ENCODE data around the gene SBNO1.

SBNO1 gene

DNA sequence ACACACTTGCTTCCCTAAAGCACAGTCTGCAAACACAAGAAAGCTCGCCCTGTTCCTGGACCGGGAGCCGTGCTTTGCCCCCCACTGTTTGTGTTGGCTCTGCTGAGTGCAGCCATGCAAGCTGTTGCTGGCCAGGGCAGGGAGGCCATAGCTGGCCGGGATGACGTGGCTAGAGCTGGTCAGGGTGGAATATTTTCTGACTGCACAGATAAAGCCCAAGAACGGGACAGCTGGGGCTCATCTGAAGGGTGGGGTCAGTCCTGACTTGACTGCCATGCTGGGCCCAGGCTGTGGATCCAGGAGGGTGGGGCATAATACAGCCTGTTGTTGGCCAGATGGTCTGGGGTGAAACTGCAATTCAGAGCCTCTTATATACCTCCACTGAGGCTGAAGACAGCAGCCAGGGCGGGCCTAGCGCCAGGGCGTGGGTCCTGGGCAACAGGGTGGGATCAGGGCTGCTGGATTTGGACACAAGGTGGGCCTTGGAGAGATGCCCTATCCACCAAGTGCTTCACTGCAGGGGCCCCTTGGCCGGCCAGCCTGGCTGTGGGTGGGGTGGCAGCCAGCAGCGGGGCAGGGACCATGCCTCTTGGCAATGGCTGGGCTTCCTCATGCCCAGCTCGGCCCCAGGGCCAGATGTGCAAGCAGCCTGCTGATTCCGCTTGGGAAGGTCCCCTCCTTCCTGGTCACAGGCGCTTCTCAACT lies 34.1 kb upstream of the SBNO1 start:
- no peak overlapping the region for H3K4me3 ChIP-seq (ENCODE audit: low read length)
- TF ChIP-seq, protein P1, sequence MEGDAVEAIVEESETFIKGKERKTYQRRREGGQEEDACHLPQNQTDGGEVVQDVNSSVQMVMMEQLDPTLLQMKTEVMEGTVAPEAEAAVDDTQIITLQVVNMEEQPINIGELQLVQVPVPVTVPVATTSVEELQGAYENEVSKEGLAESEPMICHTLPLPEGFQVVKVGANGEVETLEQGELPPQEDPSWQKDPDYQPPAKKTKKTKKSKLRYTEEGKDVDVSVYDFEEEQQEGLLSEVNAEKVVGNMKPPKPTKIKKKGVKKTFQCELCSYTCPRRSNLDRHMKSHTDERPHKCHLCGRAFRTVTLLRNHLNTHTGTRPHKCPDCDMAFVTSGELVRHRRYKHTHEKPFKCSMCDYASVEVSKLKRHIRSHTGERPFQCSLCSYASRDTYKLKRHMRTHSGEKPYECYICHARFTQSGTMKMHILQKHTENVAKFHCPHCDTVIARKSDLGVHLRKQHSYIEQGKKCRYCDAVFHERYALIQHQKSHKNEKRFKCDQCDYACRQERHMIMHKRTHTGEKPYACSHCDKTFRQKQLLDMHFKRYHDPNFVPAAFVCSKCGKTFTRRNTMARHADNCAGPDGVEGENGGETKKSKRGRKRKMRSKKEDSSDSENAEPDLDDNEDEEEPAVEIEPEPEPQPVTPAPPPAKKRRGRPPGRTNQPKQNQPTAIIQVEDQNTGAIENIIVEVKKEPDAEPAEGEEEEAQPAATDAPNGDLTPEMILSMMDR (IDR thresholded peaks at IDR 0.05; ENCODE audit: insufficient read depth, low read depth, low read length, missing control alignments), result no peak
- DNase-seq (ENCODE audit: low read depth), result no peak

DNA sequence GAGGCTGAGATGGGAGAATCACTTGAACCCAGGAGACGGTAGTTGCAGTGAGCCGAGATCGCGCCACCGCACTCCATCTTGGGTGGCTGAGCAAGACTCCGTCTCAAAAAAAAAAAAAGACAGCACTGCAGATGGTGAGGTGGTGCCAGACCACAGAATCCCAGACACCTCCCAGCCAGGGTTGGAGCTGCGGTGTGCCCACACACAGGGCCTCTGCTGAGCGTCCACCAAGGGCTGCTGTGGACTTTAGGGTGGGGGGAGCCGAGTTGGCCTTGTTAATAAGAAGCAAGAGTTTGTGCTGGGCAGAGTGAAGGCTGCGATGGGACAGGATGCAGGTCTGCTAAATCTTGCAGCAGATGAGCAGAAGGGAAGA lies 33.5 kb upstream of the SBNO1 start:
- DNase-seq (ENCODE audit: low read depth), result no peak
- TF ChIP-seq, protein P1 (IDR thresholded peaks at IDR 0.05; ENCODE audit: insufficient read depth, low read depth, low read length, missing control alignments), result no peak
- H3K4me3 ChIP-seq (ENCODE audit: low read length), result no peak overlapping the region

DNA sequence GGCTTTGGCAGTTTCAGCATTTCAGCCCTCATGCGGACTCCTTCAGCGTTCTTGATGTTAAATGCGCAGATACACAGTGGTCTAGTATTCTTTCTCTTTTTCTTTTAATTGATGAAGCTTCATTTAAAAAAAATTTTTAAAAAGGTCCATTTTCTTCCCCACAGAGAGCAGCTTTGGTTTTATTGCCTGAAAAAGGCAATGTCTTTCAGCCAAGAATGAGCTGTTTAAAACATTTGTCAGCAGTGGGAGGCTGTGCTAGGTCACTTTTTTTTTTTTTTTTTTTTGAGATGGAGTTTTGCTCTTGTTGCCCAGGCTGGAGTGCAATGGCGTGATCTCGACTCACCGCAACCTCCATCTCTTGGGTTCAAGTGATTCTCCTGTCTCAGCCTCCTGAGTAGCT lies 32.8 kb upstream of the SBNO1 start:
- TF ChIP-seq, protein P1 (IDR thresholded peaks at IDR 0.05; ENCODE audit: insufficient read depth, low read depth, low read length, missing control alignments), result no peak
- no peak for DNase-seq (ENCODE audit: low read depth)

DNA sequence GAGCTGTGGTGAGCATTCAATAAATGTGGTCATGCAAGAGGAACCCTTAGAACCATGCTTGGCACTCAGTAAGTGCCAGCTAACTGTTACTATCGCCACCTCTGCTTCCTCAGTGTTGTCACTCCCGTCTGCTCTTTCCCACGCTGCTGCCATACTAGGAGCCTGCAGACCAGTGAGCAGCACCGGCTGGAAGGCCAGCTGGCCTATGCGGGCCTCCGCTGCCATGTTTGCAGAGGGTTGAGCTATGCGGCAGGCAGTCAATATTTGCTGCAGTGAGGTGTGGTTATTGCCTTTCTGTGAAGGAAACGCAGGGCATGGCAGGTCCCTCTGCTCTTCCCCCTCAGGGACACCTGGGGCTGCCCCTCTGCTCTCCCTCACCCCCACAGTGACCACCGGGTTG lies 32.3 kb upstream of the SBNO1 start:
- no peak overlapping the region for H3K4me3 ChIP-seq (ENCODE audit: low read length)
- DNase-seq (ENCODE audit: low read depth), result no peak
- TF ChIP-seq, protein P1 (IDR thresholded peaks at IDR 0.05; ENCODE audit: insufficient read depth, low read depth, low read length, missing control alignments), result no peak

More for the DNA sequence above, 32.8 kb upstream of the SBNO1 start:
- no peak overlapping the region for H3K4me3 ChIP-seq (ENCODE audit: low read length)

DNA sequence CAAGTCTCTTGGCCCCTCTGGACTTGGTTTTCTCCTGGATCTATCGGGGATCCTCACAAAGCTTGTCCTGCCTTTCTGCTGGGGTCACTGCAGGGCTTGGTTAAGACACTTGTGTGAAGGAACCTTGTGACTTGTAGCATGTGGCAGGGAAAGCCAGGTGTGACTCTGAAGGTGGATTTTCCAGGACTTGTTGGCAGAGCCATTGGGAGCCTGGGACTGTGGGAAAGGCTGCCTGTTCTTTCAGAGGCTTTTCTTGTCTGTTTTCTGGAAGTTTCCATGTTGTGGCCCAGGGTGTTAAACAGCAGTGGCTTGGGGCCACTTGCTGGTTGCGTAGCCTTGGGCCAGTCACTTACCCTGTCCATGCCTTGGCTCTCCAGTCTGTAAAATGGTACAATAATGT lies 31.9 kb upstream of the SBNO1 start:
- no peak overlapping the region for H3K4me3 ChIP-seq (ENCODE audit: low read length)
- DNase-seq (ENCODE audit: low read depth), result no peak
- TF ChIP-seq, protein P1 (IDR thresholded peaks at IDR 0.05; ENCODE audit: insufficient read depth, low read depth, low read length, missing control alignments), result no peak

DNA sequence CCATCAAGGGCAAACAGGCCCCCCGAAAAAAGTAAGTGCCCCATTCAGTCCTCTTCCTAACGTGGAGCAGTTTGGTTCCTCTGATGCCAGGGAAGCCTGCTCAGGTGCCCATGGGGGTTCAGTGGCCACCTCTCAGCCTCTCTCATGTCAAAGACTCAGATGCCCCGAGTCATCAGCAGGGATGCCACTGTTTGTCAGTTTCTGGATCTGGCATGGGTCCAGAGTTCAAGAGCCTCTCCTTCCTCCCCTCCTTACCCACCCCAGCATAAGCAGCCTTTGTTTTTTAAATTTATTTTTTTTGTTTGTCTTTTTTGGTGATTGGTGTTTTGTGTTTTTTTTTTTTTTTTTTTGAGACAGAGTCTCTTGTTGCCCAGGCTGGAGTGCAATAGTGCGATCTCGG lies 30.6 kb upstream of the SBNO1 start:
- DNase-seq (ENCODE audit: low read depth), result no peak
- TF ChIP-seq, protein P1 (IDR thresholded peaks at IDR 0.05; ENCODE audit: insufficient read depth, low read depth, low read length, missing control alignments), result no peak
- H3K4me3 ChIP-seq (ENCODE audit: low read length), result no peak overlapping the region

DNA sequence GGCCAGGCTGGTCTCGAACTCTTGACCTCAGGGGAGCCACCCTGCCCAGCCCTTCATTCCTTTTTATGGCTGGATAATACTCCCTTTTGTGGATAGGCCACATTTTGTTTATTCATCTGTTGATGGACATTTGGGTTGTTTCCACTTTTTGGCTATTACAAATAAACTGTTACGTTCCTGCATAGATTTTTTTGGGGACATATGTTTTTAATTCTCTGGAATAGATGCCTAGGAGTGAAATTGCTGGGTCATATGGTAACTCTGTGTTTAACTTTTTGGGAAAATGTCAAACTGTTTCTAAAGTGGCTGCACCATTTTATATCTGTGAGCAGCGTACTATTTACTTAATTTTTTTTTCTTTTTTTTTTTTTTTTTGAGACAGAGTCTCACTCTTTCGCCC lies 29.1 kb upstream of the SBNO1 start:
- no peak overlapping the region for H3K4me3 ChIP-seq (ENCODE audit: low read length)
- DNase-seq (ENCODE audit: low read depth), result no peak
- TF ChIP-seq, protein P1 (IDR thresholded peaks at IDR 0.05; ENCODE audit: insufficient read depth, low read depth, low read length, missing control alignments), result no peak

Measured in epithelial cell of esophagus (primary cell).